Activated T-cell treated with anti-CD3 and anti-CD28 coated beads for 4 hours (primary cell): ENCODE results near the gene DNAI1.
"Not testable (repeated sequence)": the region's sequence is repeated elsewhere in the genome, so short reads cannot be mapped to it uniquely, and the experiment has no call there.

Experiments
- DNase-seq: peaks from one replicate; pipeline ENCODE4 v3.0.0-alpha.2; 2020

Gene DNAI1

GRCh38 chr9:34458013-34458958, at the start of gene DNAI1, which contains the start of gene FAM219A:
TSS of gene DNAI1 (plus strand) at chr9:34458805. CDS start at chr9:34459006, 201 bp downstream.
TSS of gene FAM219A (minus strand) at chr9:34458570. CDS start at chr9:34458263, 307 bp downstream.
- DNase-seq, result peak; percentile 98

GRCh38 chr9:34409154-34409553, 49.5 kb upstream of the DNAI1 start:
- no peak for DNase-seq

- DNase-seq, result no peak
Observed at GRCh38 chr9:34412336-34412735, 46.3 kb upstream of the DNAI1 start.

- DNase-seq, result no peak
Observed at GRCh38 chr9:34413231-34413852, 45.3 kb upstream of the DNAI1 start.

- no peak for DNase-seq
Observed at GRCh38 chr9:34417734-34418133, 40.9 kb upstream of the DNAI1 start.

DNA sequence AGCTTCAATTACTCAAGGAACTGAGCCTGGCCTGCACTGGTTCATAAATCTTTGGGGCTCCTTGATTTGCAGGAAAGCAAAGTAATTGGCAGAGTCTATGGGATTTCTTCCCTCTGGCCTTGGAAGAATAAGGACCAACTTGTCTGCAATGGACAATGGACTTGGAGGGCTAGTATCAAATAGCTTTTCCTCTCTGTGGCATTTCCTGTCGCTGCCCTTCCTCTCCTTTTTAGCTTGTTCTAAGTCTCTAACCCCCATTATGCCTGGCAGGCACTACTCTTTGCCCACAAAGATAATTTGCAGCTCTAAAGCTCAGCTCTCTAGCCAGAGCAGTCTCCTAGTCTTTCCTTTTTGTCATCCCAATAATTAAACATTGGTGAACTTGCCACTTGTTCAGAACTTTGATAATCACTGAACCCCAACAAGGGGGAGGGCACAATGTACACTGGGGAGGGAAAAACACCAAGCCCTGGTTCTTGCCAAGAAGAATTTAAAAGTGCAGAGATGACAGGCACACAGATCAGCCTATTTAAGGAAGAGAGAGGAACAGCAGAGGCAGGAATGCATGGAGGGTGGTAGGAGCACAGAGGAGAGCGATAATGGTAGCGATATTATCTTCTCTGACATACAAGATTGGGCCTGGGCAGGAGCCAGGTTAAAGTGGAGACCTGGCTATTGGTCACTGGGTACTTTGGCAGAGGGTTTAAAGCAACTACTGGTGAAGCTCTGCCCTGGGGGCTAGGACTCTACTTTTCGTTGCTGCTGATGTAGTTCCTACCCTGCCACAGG, 38.7 kb upstream of the DNAI1 start:
- DNase-seq, result no peak

DNA sequence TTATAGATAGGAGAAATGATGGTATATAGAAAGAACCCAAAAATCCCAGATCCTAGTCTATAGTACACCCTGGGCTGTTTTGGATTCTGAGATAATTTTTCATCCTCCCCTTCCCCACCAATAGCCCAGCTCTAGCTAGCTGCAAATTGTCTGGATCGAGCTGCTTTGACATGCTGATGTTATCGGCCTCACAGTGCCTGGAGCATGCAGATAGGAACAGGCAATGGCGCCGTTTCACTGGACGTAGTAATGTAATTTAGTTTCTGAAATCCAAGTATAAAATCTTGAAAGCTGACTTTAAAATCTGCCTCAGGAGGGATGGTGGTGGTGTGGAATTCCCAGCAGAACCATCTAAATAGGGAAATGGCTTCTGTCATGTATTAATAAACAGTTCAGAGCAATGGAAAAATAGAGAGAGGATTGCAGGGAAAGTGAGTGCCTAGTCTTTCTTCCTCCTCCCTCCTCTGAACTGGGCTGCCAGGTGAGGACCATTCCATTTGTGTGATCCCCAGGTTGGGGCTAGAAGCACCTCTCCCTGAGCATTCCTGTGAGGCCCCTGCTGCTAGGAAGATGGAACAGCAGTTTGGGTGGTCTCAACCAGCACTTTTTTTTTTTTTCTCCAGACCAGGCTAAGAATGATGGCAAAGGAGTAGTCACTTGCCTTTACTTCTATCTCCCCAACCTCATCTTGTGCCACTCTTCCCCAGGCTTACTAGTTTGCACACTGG, 32.1 kb upstream of the DNAI1 start:
- DNase-seq, result no peak

GRCh38 chr9:34428325-34428958, 30.2 kb upstream of the DNAI1 start:
- DNase-seq, result no peak

DNA sequence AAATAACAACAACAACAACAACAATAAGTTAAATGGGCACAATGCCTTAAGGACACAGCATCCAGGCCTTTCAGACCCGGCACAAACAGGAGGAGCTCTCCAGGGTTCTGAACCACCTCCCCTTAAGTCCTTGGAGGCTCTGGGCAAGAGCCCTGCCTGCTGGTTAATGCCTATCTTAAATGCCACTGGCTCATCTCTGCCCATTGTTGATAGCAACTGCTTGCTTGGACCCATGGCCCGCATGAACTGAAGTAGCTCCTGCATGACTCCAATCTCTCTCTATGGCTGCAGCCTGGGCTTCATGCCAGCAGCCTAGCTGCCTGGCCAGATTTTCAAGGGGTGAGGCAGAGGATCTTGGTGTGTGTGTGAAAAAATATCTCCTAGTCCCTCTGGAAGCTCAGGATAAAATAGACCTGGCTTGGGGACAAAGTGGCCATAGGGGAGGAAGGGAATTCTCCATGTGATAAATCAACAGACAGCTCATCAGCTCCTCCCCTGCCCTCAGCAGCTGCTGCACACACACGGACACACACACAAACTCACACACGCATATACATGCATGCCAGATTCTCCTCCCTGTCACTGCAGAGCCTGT, 27.7 kb upstream of the DNAI1 start:
- no peak for DNase-seq

- DNase-seq, result no peak
Observed at GRCh38 chr9:34431667-34432066, 26.9 kb upstream of the DNAI1 start.

DNA sequence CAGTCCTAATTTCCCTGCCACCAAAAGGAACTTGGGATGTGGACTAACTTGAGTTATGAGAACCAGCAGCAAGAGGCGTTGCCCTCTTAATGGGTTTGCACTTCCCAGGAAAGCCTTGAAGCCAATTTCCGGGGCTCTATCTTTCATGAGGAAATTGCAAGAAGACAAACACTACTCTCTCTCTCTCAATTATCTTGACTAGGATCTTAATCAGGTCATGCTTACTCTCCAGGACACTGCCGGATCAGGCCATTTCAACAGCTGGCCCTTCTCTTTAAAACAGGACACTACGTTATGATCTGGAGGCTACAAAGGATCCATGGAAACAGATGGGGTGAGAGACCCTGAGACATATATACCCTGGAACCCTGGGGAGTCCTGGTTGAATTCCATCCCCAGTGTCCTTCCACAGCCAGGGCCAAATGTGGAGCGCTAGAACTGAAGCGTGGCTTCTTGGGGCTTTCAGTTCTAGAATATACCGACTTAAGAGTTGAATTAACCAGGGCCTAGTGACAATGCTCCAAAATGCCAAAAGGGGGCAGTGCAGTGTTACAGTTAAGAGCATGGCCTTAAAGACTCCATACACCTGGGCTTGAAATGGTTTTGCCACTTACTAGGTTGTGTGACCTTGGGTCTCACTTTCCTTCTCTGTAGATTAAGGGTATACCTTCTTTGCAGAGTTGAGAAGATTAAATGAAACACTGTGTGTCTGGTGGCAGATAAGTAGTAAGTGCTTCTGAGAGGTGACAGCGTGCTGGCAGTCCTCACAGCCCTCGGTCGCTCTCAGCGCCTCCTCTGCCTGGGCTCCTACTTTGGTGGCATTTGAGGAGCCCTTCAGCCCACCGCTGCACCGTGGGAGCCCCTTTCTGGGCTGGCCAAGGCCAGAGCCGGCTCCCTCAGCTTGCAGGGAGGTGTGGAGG, 21.3 kb upstream of the DNAI1 start:
- DNase-seq, result peak; percentile 53

DNA sequence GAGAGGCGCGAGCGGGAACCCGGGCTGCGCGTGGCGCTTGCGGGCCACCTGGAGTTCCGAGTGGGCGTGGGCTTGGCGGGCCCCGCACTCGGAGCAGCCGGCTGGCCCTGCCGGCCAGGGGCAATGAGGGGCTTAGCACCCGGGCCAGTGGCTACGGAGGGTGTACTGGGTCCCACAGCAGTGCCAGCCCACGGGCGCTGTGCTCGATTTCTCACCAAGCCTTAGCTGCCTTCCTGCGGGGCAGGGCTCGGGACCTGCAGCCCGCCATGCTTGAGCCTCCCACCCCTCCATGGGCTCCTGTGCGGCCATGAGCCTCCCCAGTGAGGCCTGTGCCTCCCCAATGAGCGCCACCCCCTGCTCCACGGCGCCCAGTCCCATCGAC, 20.7 kb upstream of the DNAI1 start:
- not testable (repeated sequence) for DNase-seq

DNA sequence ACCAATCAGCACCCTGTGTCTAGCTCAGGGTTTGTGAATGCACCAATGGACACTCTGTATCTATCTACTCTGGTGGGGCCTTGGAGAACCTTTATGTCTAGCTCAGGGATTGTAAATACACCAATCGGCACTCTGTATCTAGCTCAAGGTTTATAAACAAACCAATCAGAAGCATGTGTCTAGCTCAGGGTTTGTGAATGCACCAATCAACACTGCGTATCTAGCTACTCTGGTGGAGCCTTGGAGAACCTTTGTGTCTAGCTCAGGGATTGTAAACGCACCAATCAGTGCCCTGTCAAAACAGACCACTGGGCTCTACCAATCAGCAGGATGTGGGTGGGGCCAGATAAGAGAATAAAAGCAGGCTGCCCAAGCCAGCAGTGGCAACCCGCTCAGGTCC, 20.1 kb upstream of the DNAI1 start:
- DNase-seq, result not testable (repeated sequence)

DNA sequence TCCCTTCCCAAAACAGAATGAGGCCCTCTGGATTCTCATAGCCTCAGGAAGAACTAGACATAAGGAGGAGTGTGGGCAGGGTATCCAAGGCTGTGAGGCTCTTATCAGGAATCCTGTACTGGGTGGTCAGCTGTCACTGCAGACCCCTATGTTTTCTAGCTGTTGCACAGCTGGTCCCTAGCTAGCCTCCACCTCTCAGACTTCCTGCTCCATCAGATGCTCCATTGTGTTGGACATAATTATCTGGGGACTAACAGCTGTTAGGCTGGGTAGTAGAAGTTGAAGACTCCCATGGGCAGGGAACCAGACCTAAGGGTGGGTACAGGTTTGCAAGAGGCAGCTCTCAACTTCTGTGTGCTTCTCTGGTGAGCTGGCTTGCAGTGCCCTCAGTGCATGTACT, 18.6 kb upstream of the DNAI1 start:
- DNase-seq, result no peak

DNA sequence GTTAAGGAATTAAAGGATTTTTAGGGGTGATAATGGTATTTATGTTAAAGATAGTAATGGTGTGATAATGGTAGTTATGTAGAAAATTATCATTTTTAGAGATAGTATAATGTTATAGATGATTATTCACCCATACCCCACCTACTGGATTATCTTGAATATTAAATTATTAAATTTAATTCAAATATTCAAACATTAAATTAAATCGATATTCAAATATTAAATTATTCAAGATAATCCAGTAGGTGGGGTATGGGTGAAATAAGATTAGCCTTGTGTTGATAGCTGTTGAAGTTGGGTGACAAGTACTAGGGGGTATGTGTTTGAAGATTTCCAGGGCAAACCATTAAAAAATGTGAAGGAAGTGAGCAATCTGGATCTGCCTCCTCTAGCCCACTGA, 15.8 kb upstream of the DNAI1 start:
- no peak for DNase-seq

DNA sequence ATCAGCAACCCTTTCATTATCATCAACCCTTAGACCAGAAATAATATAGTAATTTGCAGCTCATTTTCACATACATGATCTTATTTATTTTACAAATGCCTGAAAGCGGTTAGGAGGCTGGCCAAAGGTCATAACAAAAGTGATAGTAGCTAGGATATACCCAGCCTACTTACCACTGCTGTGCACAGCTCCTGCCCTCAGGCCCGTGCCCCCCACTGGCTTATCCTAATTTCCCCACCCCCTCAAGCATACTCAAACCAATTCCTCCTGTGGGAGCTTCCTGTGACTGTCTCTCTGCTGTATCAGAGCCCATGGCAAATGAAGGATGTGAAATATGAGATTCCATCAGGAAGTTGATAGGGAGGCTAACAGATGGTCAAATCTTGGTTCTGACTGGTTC, 15.1 kb upstream of the DNAI1 start:
- DNase-seq, result no peak

GRCh38 chr9:34443976-34444375, 14.6 kb upstream of the DNAI1 start:
- DNase-seq, result no peak

- no peak for DNase-seq
Observed at GRCh38 chr9:34446468-34446891, 12.1 kb upstream of the DNAI1 start.

DNA sequence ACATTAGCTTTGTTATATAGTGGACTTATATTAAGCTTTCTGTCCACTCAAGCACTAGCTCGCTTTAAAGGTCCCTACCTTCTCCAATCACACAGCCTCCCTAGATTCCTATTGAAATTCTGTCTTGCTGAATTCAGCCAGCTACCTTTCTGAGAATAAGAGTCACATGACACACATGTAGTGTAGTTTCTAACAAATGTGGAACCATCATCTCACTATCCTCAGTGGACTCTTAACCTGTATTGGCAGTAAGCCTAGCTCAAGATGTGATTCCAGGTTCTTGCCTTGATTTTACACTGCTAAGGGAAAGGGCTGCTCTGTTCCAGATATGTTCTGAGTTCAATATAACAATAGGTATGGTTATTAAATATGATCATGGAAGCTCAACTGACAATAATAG, 11.7 kb upstream of the DNAI1 start:
- no peak for DNase-seq

DNA sequence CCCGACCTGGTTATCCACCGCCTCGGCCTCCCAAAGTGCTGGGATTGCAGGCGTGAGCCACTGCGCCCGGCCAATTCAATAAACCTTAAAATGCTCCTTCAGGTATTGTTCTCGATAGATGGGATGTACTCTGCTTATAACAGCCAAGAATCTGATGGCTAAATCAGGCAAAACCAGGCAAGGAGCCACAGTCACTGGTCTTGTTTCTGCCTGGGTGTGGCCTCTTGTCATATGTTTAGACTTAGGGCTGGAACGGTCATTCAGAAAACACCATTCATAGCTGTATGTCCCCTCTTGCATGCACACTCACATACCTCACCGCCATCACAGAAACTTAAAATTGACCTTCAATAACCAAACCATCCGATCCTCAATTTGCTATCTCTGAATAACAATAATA, 8.0 kb upstream of the DNAI1 start:
- DNase-seq, result no peak

GRCh38 chr9:34451135-34451534, 7.5 kb upstream of the DNAI1 start:
- no peak for DNase-seq
